ENCODE data around the gene UBE2U.
"Not testable (repeated sequence)": the region's sequence is repeated elsewhere in the genome, so short reads cannot be mapped to it uniquely, and the experiment has no call there.

Gene UBE2U

DNA sequence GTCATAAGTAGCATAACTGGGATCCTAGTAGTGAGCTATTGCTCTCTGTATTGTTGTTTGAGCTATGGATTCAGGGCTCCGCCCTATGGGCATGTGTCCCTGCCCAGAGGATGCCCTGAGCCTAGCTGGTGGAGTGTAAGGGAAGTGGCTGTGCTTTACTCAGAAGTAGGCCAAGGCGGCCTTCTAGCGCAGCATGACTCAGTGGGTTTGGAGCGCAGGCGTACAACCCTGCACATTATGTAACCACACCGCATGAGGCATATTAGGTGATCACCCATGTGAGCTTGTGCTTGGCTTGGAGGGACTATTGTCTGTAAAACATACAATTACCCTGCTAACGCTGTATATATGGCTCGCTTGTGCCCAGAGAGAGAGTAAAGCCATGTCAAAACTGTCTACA is 11.1 kb upstream of the UBE2U start:
- no peak for DNase-seq

DNA sequence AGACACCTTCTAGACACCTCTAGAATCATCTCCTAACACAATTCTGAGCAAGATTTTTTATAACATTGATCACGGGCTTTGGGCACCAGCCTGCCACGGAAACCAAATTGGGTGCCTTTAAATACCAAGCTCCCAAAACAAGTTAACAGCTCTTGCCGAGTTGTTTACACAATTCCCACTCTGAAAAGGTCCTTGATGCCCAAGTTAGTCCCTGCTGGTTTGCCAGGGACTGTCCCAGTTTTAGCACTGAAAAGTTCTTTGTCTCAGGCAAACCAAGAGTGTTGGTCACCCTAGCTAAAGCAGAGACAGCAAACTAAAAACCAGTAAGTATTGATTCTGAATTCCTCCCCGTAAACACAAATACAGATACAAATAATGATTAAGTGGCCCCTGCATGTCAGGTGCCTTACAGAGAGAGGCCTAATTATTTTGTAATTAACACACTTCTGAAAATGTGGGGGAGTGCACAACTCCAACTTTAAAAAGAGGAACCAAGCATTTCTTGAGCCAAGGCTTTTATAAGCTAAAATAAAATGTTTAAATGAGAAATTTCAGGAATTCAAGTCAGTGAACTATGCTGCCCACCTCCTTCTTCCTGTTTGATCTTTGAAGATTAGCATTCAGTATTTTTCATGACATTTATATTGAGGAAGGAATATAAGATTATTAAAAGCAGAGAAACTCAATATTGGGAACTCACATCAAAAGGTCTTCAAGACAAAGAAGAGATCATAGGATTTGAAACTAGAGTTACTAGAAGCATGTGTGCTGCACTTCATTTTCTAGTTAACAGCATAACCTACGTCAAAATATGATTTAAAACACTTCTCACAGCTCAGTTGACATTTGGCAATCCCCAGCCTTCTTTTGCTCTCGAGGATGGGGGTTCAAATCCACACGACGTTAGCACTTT is 9.0 kb upstream of the UBE2U start:
- no peak for DNase-seq

- DNase-seq: peak; percentile 49
Measured at GRCh38 chr1:64195081-64195395, 8.4 kb upstream of the UBE2U start.

- DNase-seq: no peak
Measured at GRCh38 chr1:64196074-64196870, 7.2 kb upstream of the UBE2U start.

DNA sequence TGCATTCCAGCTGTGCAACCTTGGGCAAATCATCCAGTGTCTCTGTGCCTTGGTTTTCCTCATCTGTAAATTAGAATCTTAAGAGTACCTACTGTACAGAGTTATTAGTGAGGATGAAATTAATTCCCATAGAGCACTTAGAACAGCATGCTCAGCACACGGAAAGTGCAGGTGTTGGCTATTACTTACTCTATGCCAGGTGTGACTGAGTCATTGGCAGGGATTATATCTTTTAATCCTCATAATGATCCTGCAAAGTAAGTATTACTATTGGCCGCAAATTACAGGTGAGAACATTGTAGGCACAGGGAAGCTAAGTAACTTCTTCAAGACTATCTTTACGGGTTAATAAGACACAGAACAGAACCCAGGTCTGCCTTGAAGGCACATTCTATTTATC is 6.3 kb upstream of the UBE2U start:
- no peak for DNase-seq

GRCh38 chr1:64199154-64199553 is 4.3 kb upstream of the UBE2U start:
- DNase-seq: no peak

DNA sequence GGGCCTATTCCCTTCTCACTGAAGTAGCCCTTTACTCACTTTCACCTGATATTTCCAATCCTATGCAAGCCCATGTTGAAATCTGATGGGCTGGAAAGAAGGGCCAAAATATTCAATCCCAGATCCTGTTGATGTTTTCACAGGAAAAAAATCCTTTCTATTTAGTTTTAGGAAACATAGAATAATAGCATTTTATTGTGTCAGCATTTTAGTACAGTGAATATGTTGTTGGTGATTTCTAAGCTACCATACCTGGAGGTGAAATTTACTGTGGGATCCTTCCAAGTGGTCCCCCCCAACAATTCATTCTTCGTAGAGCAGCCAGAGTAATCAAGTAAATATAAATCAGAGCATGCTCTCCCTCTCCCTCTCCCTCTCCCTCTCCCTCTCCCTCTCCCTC is 3.4 kb upstream of the UBE2U start:
- no peak for DNase-seq

DNA sequence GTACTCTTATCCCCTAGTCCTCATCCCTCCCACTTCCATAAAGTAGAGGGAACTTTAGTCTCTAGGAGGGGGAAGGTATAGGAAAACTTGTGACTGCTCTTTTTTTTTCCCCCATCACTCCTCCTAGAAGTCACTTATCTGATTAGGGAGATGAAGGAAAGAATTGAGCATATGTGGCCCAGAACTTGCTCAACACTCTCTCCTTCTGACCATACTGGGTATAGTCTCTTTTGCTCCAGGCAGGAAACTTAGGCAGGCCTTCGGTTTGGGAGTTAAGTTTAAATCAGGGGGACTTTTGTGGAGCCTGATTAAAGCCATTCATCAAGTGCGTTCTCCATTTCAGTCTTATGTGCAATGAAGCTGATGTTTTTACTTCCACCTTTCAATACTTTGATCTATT is 5.8 kb downstream of the UBE2U start:
- DNase-seq: no peak

DNA sequence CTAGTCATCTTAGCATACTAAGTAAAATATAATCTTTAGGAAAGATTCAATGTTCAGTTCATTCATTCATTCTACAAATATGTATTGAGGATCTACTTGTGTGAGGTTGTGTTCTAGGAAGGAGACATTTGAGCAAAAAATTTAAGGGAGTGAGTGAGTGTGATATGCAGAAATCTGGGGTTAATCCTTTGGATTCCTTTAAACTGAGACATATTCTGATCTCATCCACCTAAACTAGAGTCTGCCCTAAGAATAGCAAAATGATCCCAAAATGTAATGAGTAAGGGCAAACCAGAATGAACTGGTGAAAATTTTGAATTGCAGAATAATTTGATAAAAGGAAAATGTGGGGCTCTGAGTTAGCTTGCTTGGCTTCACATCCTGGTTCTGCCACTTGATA is 8.6 kb downstream of the UBE2U start:
- DNase-seq: peak; percentile 85

DNA sequence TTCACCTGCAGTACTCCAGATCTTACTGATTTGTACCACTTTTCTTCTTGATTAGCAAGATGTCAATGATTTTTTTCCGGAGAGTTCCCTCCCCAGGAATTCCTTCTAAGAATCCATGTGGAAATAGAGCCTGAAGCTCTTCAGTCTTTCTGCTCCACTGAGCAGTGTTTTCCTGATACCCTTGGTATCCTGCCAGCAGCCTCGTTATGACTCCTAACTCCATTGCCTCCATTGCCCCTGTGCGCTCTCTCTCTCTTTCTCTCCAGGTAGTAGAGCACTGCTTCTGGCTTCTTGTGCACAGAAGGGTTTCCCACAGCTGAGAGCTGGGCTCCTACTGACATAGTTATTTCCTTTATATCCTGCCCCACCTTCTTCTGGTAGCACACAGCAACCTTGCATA is 12.2 kb downstream of the UBE2U start:
- no peak for DNase-seq

- DNase-seq: no peak
Measured at GRCh38 chr1:64220241-64220640, 16.8 kb downstream of the UBE2U start.

DNA sequence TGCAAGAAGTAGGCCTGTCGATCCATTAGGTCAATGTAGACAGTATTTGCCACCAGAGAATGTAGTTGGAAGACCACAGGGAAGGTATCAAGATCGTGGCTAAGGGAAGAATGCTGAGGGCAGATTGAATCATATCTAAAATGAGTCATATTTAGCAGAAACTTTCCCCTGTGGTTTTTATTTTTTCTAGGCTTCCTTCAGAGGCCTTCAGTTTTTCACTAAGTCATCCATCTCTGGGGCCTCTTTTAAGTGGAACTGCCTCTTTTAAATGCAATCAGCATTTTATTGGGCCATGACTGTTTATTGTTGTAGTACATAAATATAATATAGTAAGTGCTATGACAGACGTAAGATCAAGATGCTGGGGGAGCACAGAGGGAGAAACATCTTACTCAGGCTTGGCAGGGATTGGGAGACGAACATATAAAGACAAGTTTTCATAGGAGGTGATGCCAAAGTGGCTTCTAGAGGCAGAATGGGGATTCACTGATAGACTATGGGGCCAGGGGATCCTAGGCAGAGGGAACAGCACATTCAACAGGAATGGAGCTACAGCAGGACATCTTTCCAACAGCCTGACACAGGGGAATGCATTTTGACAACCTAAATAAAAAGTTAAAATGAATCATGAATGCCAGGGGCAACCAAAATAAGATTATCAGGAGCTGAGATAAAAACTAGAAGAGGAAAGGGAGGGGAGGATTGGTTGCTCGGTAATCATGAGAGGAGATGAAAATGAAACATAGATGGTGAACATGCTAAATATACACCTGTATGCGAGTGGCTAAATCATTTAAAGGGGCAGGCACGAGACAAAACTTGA is 20.1 kb downstream of the UBE2U start:
- peak; percentile 94 for DNase-seq

- not testable (repeated sequence) for DNase-seq
Measured at GRCh38 chr1:64224236-64224635, 20.8 kb downstream of the UBE2U start.

GRCh38 chr1:64228167-64228957 is 24.9 kb downstream of the UBE2U start:
- DNase-seq: peak; percentile 72

DNA sequence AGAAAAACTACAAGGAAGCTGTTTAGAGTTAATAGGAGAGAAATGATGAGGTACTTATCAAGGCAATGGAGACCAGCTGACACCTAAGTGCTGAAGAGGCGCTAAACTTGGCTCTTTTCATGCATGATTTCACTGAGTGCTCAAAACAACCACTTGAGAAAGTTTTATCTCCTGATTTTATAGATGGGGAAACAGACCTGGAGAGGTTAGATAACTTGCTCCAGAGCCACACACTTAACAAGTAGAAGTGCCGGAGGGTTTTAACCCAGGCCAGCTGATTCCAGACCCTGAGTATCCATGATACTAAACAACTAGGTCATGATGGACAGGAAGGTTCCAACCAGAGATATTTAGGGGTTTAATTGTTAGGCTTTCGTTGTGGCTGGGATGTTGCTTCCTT is 25.9 kb downstream of the UBE2U start:
- DNase-seq: no peak

DNA sequence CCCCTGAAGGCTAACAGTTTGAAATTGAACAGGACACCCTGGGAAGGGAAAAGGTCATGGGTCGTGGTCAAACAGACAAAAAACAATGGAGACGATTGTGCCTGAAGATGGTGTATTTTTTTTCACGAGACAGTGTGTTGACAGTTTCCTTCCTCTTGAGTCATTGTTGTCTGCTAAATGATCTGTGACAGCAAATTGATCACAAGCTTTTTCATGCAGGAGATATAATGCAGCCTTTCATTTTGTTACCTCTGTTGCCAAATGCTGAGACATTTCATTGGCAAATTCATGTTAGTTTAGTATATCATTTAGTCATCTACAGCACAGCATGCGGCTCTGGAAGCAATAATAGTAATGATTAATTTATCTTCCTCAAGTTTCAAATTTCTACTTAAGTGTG is 27.7 kb downstream of the UBE2U start:
- DNase-seq: no peak

GRCh38 chr1:64231654-64232053 is 28.2 kb downstream of the UBE2U start:
- DNase-seq: no peak

DNA sequence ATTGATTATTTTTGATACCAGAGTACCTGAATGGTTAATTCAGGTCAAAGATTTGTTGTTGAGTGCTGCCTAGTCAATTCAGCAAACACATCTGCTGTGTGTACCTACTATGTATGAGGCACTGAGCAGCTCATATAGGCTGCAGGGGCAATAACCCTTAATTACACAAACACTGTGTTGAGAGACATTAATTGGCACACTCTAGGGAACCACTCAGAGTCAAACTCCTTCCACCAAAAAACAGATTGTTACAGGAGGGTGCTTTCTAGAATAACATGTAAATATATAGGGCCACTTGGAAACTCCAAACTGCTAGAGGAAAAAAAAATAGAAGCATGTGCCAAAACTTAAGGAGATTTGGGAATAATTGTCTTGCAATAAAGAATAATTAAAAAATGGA is 31.3 kb downstream of the UBE2U start:
- DNase-seq: no peak

GRCh38 chr1:64235181-64235580 is 31.8 kb downstream of the UBE2U start:
- DNase-seq: no peak

DNA sequence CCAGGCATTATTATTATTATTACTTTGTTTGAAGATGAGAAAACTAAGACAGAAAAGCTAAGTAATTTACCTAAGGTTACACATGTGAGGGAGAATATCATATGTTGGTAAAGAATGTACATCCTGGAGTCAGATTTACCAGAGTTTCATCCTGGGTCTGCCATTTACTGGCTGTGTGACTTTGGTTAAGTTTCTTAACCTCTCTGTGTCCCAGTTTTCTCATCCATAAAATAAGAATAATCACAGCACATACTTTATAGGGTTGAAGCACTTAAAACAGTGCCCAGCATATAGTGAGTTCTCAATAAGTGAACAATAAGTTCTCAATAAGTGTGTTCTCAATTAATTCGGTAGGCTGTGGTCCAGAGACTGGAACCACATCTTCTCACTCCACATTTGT is 32.5 kb downstream of the UBE2U start:
- no peak for DNase-seq

- no peak for DNase-seq
Measured at GRCh38 chr1:64236541-64236954, 33.1 kb downstream of the UBE2U start.

GRCh38 chr1:64239519-64239918 is 36.1 kb downstream of the UBE2U start:
- DNase-seq: not testable (repeated sequence)

All from fibroblast of skin of abdomen (primary cell).